ENCODE data around the gene NDUFS3.

DNA sequence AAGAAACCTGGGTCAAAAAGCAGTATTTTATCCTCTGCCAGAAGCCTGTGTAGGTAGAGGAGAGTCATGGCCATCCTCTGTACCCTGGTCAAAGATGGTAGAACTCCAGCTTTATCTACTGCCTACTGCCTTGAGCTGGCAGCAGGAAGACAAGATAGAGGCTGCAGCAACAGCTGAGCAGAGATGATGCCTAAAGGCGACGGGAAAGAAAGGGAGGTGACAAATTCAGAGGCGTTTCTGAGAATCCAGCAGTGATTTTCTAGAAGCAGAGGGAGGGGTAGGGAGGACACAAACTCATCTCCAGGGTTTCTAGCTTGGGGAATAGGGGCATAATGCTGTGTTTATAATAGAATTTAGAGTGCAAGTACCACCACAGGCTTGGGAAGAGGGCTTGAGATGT lies 30.8 kb downstream of the NDUFS3 start:
- no peak for TF ChIP-seq CTCF (conservative IDR thresholded peaks at IDR 0.05; ENCODE audit: low read depth in 2 of 2)
- TF ChIP-seq REST (IDR thresholded peaks at IDR 0.05; ENCODE audit: unreplicated experiment): no peak
- TF ChIP-seq EZH2 (IDR thresholded peaks at IDR 0.05; ENCODE audit: low read depth, unreplicated experiment): no peak
- no peak for TF ChIP-seq POLR2AphosphoS5 (IDR thresholded peaks at IDR 0.05; ENCODE audit: low read depth)

Measured in GM23338 (cell line).